H1 (cell line): Measurements from ENCODE around the gene TCN2. TPM values are rescaled to one million over a fixed set of nuclear protein-coding genes. Genes with fewer than 3 reads are reported as not detected.

Source experiments
- CHD7 ChIP-seq: fragments of 300-600 bp; sonication (generic); IDR thresholded peaks from 2 replicates; pipeline ENCODE4 v1.7.1; 2012; ENCODE audit warnings: low read length, moderate library complexity, mild to moderate bottlenecking, inconsistent platforms; ENCODE audit not compliant: insufficient replicate concordance
- GABPA ChIP-seq: IDR thresholded peaks from 2 replicates; pipeline ENCODE4 v1.6.1; 2011; ENCODE audit warnings: mild to moderate bottlenecking, low read length, moderate library complexity, borderline replicate concordance; ENCODE audit not compliant: insufficient read depth
- GTF2F1 ChIP-seq: IDR thresholded peaks from 2 replicates; pipeline ENCODE4 v1.6.1; 2012; ENCODE audit warnings: low read depth, low read length, improper control_type of control experiment, borderline replicate concordance
- POLR2A ChIP-seq, 2 experiments: IDR thresholded peaks; 1 replicate in 1 of 2; 2 replicates in 1 of 2; pipeline ENCODE4 v1.6.1; 2011; ENCODE audit warnings: low read depth in 2 of 2, low read length in 2 of 2, mild to moderate bottlenecking in 2 of 2; ENCODE audit errors: control extremely low read depth in 1 of 2
- SAP30 ChIP-seq: fragments of 300-600 bp; sonication (generic); IDR thresholded peaks from 2 replicates; pipeline ENCODE4 v1.7.1; 2012; ENCODE audit warnings: low read length, moderate library complexity, mild to moderate bottlenecking, inconsistent platforms; ENCODE audit not compliant: insufficient read depth, insufficient replicate concordance
- SP1 ChIP-seq: IDR thresholded peaks from 2 replicates; pipeline ENCODE4 v1.6.1; 2011; ENCODE audit warnings: low read depth, low read length
- USF2 ChIP-seq: IDR thresholded peaks from 2 replicates; pipeline ENCODE4 v1.6.1; 2011; ENCODE audit warnings: low read length, improper control_type of control experiment
- polyA plus RNA-seq, 7 experiments: library from polyadenylated mRNA; depleted of rRNA in 3 of 7; stranded (reverse) in 5 of 7; unstranded in 2 of 7; fragments of >200 nt in 5 of 7; fragments of 200-250 nt in 2 of 7; gene quantifications; 1 replicate in 5 of 7; 2 replicates in 1 of 7; 4 replicates in 1 of 7; pipeline versions ENCODE4 v1.2.1 to v1.2.3, GENCODE V29; 2011 to 2013; ENCODE audit warnings: missing spikeins in 2 of 7, mixed read lengths in 2 of 7
- total RNA-seq: library from RNA; stranded (reverse); fragmentation: NEBNext Ultra II Directional; extraction: Animal tissue kit (Norgen Biotek cat#: 25700); gene quantifications from 2 replicates; pipeline ENCODE4 v1.2.1, GENCODE V29; 2021

The TCN2 gene
- total and polyA plus RNA-seq, 2 of the 8 experiments (the other 6 are each of a cell fraction or from before 2014, with no cell fraction given), result 30.0 to 87.8 TPM

GRCh38 chr22:30566125-30566524 is 40.8 kb upstream of the TCN2 start (continued):
- TF ChIP-seq CHD7, result no peak
- TF ChIP-seq USF2, result no peak
- TF ChIP-seq GTF2F1, result no peak
- no peak for TF ChIP-seq SP1
- no peak for TF ChIP-seq POLR2A (IDR thresholded peaks at IDR 0.05; ENCODE audit: control extremely low read depth in 1 of 2, low read depth in 2 of 2, low read length in 2 of 2)
- TF ChIP-seq GABPA, result no peak
- no peak for TF ChIP-seq SAP30
